ENCODE results near the gene AGXT2. TPM values are rescaled to one million over a fixed set of nuclear protein-coding genes. Genes with fewer than 3 reads are reported as not detected.

The AGXT2 gene
- total and polyA plus RNA-seq, 2 donors (not counting 3 experiments of a cell fraction or from before 2014, with no cell fraction given): not detected

- no peaks in the 10 kb centered on the region for H3K36me3 ChIP-seq (ENCODE audit: control insufficient read depth in 2 of 2, extremely low read depth in 1 of 2, insufficient read depth in 2 of 2, low read length in 2 of 2)
- DNase-seq (ENCODE audit: low read depth, low spot score): no peak
- BruUV-seq (replicated peaks): no TSS peak
- intact Hi-C loops (cut with micrococcal nuclease) (loop anchor here (5.0 kb wide), 1 partner anchor 515 kb away; no protein-coding TSS in a partner anchor), dilution Hi-C loops (cut with MboI; ENCODE audit: extremely low pct_ligation_motif_present, low sequenced_read_pairs) (no loop called here)
- H3K4me2 ChIP-seq (ENCODE audit: insufficient read depth, low read length): no peak overlapping the region
- POLR2A ChIA-PET: no interaction called here
- CTCF ChIA-PET: interaction anchor here (1.0 to 3.9 kb wide), 7 partner anchors 9 to 527 kb away, joined by 3 to 61 read pairs (median 5); no protein-coding TSS in a partner anchor
- no peak for FAIRE-seq
- H3K4me1 ChIP-seq (ENCODE audit: control insufficient read depth, extremely low read depth, insufficient read depth, low read length): no peaks in the 10 kb centered on the region
- no peak overlapping the region for H3K9ac ChIP-seq (replicated peaks; ENCODE audit: extremely low read depth, insufficient read depth, low read length)
- H3K9me1 ChIP-seq (replicated peaks; ENCODE audit: control insufficient read depth, extremely low read depth, insufficient read depth, low read length): no peaks in the 10 kb centered on the region
- H4K20me1 ChIP-seq (replicated peaks; ENCODE audit: control insufficient read depth, extremely low read depth, insufficient read depth, low read length): no peaks in the 10 kb centered on the region
- H3K27me3 ChIP-seq (ENCODE audit: control insufficient read depth in 2 of 2, insufficient read depth in 2 of 2, low read length in 2 of 2): peaks cover 6 to 9% of the 10 kb centered on the region in 2 experiments
- no peaks in the 10 kb centered on the region for H3K79me2 ChIP-seq (ENCODE audit: control insufficient read depth, insufficient read depth, low read length)
- no peak overlapping the region for H3K27ac ChIP-seq (ENCODE audit: insufficient read depth, low read depth, low read length)
- no peak for TF ChIP-seq MAX (IDR thresholded peaks at IDR 0.05; ENCODE audit: insufficient read depth, insufficient read length)
- TF ChIP-seq GATA2 (IDR thresholded peaks at IDR 0.05; ENCODE audit: insufficient read depth, insufficient read length, low read depth, low read length): no peak
- no peak overlapping the region for H2AFZ ChIP-seq (ENCODE audit: low read depth, low read length)
- H3K4me3 ChIP-seq (replicated peaks in 1 of 3; ENCODE audit: insufficient read depth in 1 of 3, low read depth in 1 of 3, low read length in 3 of 3): no peak overlapping the region
- no peaks in the 10 kb centered on the region for H3K9me3 ChIP-seq (replicated peaks; ENCODE audit: control insufficient read depth, insufficient read depth, low read length)
These were observed 45.3 kb downstream of the AGXT2 start for GRCh38 chr5:35002459-35002858.

GRCh38 chr5:35001842-35002241 is 45.9 kb downstream of the AGXT2 start:
- no peak overlapping the region for H3K27ac ChIP-seq (ENCODE audit: insufficient read depth, low read depth, low read length)
- H3K27me3 ChIP-seq (ENCODE audit: control insufficient read depth in 2 of 2, insufficient read depth in 2 of 2, low read length in 2 of 2): peaks cover 6 to 7% of the 10 kb centered on the region in 2 experiments
- FAIRE-seq (no peak), DNase-seq (ENCODE audit: low read depth, low spot score) (no peak)
- dilution Hi-C loops (cut with MboI; ENCODE audit: extremely low pct_ligation_motif_present, low sequenced_read_pairs): no loop called here
- H2AFZ ChIP-seq (ENCODE audit: low read depth, low read length): no peak overlapping the region
- H3K9me3 ChIP-seq (replicated peaks; ENCODE audit: control insufficient read depth, insufficient read depth, low read length): no peaks in the 10 kb centered on the region
- no peaks in the 10 kb centered on the region for H3K36me3 ChIP-seq (ENCODE audit: control insufficient read depth in 2 of 2, extremely low read depth in 1 of 2, insufficient read depth in 2 of 2, low read length in 2 of 2)
- H3K4me1 ChIP-seq (ENCODE audit: control insufficient read depth, extremely low read depth, insufficient read depth, low read length): no peaks in the 10 kb centered on the region
- H3K4me2 ChIP-seq (ENCODE audit: insufficient read depth, low read length): no peak overlapping the region
- ChIA-PET POLR2A (no interaction called here), CTCF (interaction anchor here (0.9 to 3.9 kb wide), 6 partner anchors 8 to 526 kb away, joined by 3 to 61 read pairs (median 8); no protein-coding TSS in a partner anchor)
- intact Hi-C loops (cut with micrococcal nuclease): loop anchor here (5.0 kb wide), 1 partner anchor 515 kb away; no protein-coding TSS in a partner anchor
- H3K4me3 ChIP-seq (replicated peaks in 1 of 3; ENCODE audit: insufficient read depth in 1 of 3, low read depth in 1 of 3, low read length in 3 of 3): no peak overlapping the region
- no peaks in the 10 kb centered on the region for H3K9me1 ChIP-seq (replicated peaks; ENCODE audit: control insufficient read depth, extremely low read depth, insufficient read depth, low read length)
- H3K9ac ChIP-seq (replicated peaks; ENCODE audit: extremely low read depth, insufficient read depth, low read length): no peak overlapping the region
- H3K79me2 ChIP-seq (ENCODE audit: control insufficient read depth, insufficient read depth, low read length): no peaks in the 10 kb centered on the region
- no TSS peak for BruUV-seq (replicated peaks)
- H4K20me1 ChIP-seq (replicated peaks; ENCODE audit: control insufficient read depth, extremely low read depth, insufficient read depth, low read length): no peaks in the 10 kb centered on the region
- TF ChIP-seq FOS (IDR thresholded peaks at IDR 0.05; ENCODE audit: borderline replicate concordance, insufficient read depth, low read length): no peak
- no peak for TF ChIP-seq POLR2A (IDR thresholded peaks at IDR 0.05; ENCODE audit: low read depth, low read length)
- TF ChIP-seq CTCF (IDR thresholded peaks at IDR 0.05; ENCODE audit: extremely low read depth in 1 of 2, insufficient read depth in 1 of 2, low read depth in 1 of 2, low read length in 2 of 2): no peak
- no peak for TF ChIP-seq JUN (IDR thresholded peaks at IDR 0.05; ENCODE audit: borderline replicate concordance, insufficient read depth, insufficient read length, low read depth)
- TF ChIP-seq POLR2AphosphoS5 (IDR thresholded peaks at IDR 0.05; ENCODE audit: insufficient read depth, low read depth, low read length): no peak
- no peak for TF ChIP-seq MYC (IDR thresholded peaks at IDR 0.05; ENCODE audit: low read depth, low read length)
- TF ChIP-seq GATA2 (IDR thresholded peaks at IDR 0.05; ENCODE audit: insufficient read depth, insufficient read length, low read depth, low read length): no peak
- no peak for TF ChIP-seq MAX (IDR thresholded peaks at IDR 0.05; ENCODE audit: insufficient read depth, insufficient read length)
- TF ChIP-seq EZH2 (IDR thresholded peaks at IDR 0.05; ENCODE audit: borderline replicate concordance, low read depth, low read length, severe bottlenecking): no peak

Measured in endothelial cell of umbilical vein (primary cell).